Large intestine (tissue), 3 donors: Measurements from ENCODE around the gene ZGRF1. TPM values are rescaled to one million over a fixed set of nuclear protein-coding genes. Genes with fewer than 3 reads are reported as not detected.
"Not testable (repeated sequence)": the region's sequence is repeated elsewhere in the genome, so short reads cannot be mapped to it uniquely, and the experiment has no call there.

Source experiments
- DNase-seq, 2 donors: peaks; one replicate each; pipeline versions ENCODE4 v3.0.0 to v3.0.0-alpha.2; 2013
- H3K27ac ChIP-seq: one replicate; pipeline ENCODE4 v1.5.1; 2013; ENCODE audit warnings: low read length
- H3K27me3 ChIP-seq: 2 replicates; pipeline ENCODE4 v1.6.1; 2013; ENCODE audit warnings: low read length; ENCODE audit not compliant: control insufficient read depth, insufficient read depth
- H3K36me3 ChIP-seq: 2 replicates; pipeline ENCODE4 v1.6.1; 2013; ENCODE audit warnings: low read length; ENCODE audit not compliant: control insufficient read depth, insufficient read depth
- H3K4me1 ChIP-seq: one replicate; pipeline ENCODE4 v1.6.1; 2013; ENCODE audit warnings: low read length; ENCODE audit not compliant: control insufficient read depth, insufficient read depth
- H3K4me3 ChIP-seq: one replicate; pipeline ENCODE4 v1.5.1; 2013; ENCODE audit warnings: low read length
- H3K9me3 ChIP-seq: one replicate; pipeline ENCODE4 v1.6.1; 2013; ENCODE audit warnings: mild to moderate bottlenecking, low read depth, low read length, moderate library complexity; ENCODE audit not compliant: control insufficient read depth
- WGBS: methylation state at CpG from one replicate; pipeline ENCODE4 v1.1.5; 2013; ENCODE audit warnings: low lambda C conversion rate; ENCODE audit not compliant: insufficient coverage; 5-methylcytosine and 5-hydroxymethylcytosine counted together
- polyA plus RNA-seq: library from polyadenylated mRNA; unstranded; fragments of 120-200 nt; gene quantifications from one replicate; pipeline ENCODE4 v1.2.1, GENCODE V29; 2013

Gene ZGRF1
- polyA plus RNA-seq, 1 donor, result 7.3 TPM

GRCh38 chr4:112656115-112656514, 19.4 kb upstream of the ZGRF1 start:
- H3K4me3 ChIP-seq, DNase-seq, H3K9me3 ChIP-seq, H3K27me3 ChIP-seq, H3K4me1 ChIP-seq, H3K27ac ChIP-seq: not testable (repeated sequence)
- H3K36me3 ChIP-seq, result peaks cover 38% of the 10 kb centered on the region
- WGBS, result 71% methylated on average over 1 of the region's 5 CpGs

GRCh38 chr4:112655270-112655669, 18.6 kb upstream of the ZGRF1 start:
- Histone ChIP-seq H3K4me3 (no peak overlapping the region), H3K36me3 (peaks cover 42% of the 10 kb centered on the region), H3K4me1 (no peaks in the 10 kb centered on the region), H3K27ac (no peak overlapping the region), H3K27me3 (no peaks in the 10 kb centered on the region), H3K9me3 (no peaks in the 10 kb centered on the region)
- DNase-seq, result no peak
- no CpG with 5 or more reads among the region's 5 CpGs for WGBS

DNA sequence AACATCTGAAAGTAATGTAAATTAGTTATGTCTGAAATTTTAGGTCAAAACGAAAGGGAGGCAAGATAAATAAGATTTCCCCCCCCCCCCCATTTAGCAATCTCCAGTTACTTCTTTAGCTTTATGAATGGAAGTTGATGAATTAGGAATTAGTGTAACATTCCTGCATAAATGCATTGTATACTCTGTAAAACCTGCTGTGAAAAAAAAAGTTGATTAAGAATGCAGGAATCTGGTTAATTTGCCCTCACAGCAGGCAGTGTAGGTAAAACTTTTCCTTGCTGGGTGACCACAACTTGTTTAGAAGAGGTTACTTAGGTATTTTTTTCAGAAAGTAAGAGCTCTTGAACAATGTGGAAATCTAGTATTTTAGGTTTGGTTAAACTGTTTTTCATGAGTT, 15.5 kb upstream of the ZGRF1 start:
- H3K9me3 ChIP-seq, result no peaks in the 10 kb centered on the region
- WGBS, result no CpG with 5 or more reads among the region's 1 CpG
- H3K27me3 ChIP-seq, result no peaks in the 10 kb centered on the region
- H3K27ac ChIP-seq, result no peak overlapping the region
- peaks cover 49% of the 10 kb centered on the region for H3K36me3 ChIP-seq
- no peak overlapping the region for H3K4me3 ChIP-seq
- DNase-seq, result no peak
- no peaks in the 10 kb centered on the region for H3K4me1 ChIP-seq

GRCh38 chr4:112651641-112652040, 14.9 kb upstream of the ZGRF1 start:
- no peak overlapping the region for H3K4me3 ChIP-seq
- H3K36me3 ChIP-seq, result peaks cover 53% of the 10 kb centered on the region
- no peaks in the 10 kb centered on the region for H3K9me3 ChIP-seq
- no peak overlapping the region for H3K27ac ChIP-seq
- no peaks in the 10 kb centered on the region for H3K4me1 ChIP-seq
- no peaks in the 10 kb centered on the region for H3K27me3 ChIP-seq
- no peak for DNase-seq

- no peak overlapping the region for H3K27ac ChIP-seq
- H3K4me3 ChIP-seq, result no peak overlapping the region
- H3K4me1 ChIP-seq, result no peaks in the 10 kb centered on the region
- H3K36me3 ChIP-seq, result peaks cover 56% of the 10 kb centered on the region
- no peaks in the 10 kb centered on the region for H3K27me3 ChIP-seq
- no CpG with 5 or more reads among the region's 4 CpGs for WGBS
- H3K9me3 ChIP-seq, result no peaks in the 10 kb centered on the region
- no peak for DNase-seq
These were observed 13.6 kb upstream of the ZGRF1 start for GRCh38 chr4:112650332-112650731.

- H3K36me3 ChIP-seq, result peaks cover 51% of the 10 kb centered on the region
- no peaks in the 10 kb centered on the region for H3K4me1 ChIP-seq
- no peak overlapping the region for H3K27ac ChIP-seq
- H3K27me3 ChIP-seq, result no peaks in the 10 kb centered on the region
- no peak overlapping the region for H3K4me3 ChIP-seq
- no CpG with 5 or more reads among the region's 2 CpGs for WGBS
- DNase-seq, result no peak
- H3K9me3 ChIP-seq, result no peaks in the 10 kb centered on the region
These were observed 12.3 kb upstream of the ZGRF1 start for GRCh38 chr4:112649055-112649408.

DNA sequence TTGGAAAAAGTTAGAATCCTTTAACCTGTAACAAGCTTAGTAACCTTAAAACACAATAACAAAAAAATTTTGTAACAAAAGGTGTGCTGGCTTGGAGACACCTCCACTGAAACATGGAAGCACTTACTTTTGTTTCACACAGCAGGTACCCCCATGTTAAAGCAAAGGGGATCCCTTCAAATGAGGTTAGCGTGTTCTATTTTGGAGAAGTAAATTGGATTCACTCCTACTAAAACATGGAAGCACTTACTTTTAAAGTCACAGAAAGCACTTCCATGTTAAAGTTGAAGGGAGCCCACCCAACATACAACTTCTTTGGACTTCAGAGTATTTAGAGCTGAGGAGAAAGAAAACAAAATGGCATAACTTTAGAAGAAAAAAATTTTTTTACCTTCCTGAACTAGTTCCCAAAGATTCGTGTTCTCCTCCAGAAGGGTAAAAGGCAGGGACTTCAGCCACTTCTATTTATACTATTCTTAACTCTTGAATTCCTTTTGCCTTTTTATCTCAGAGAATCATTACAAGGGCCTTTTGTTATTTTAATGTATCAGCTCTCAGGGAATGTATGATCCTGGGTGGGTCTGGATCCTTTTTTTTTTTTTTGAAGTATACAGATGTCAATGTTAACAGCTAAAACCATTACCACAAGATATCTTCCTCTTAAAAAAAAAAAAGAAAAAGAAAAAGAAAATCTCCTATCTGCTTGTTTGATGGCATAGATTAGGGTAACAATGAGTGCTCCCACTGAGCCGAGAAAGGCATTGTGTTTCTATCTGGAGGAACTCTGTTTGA, 11.8 kb upstream of the ZGRF1 start:
- no peaks in the 10 kb centered on the region for H3K9me3 ChIP-seq
- DNase-seq, result no peak
- H3K4me3 ChIP-seq, result no peak overlapping the region
- no peaks in the 10 kb centered on the region for H3K4me1 ChIP-seq
- peaks cover 45% of the 10 kb centered on the region for H3K36me3 ChIP-seq
- WGBS, result 17% methylated on average over 1 of the region's 3 CpGs
- no peak overlapping the region for H3K27ac ChIP-seq
- no peaks in the 10 kb centered on the region for H3K27me3 ChIP-seq

DNA sequence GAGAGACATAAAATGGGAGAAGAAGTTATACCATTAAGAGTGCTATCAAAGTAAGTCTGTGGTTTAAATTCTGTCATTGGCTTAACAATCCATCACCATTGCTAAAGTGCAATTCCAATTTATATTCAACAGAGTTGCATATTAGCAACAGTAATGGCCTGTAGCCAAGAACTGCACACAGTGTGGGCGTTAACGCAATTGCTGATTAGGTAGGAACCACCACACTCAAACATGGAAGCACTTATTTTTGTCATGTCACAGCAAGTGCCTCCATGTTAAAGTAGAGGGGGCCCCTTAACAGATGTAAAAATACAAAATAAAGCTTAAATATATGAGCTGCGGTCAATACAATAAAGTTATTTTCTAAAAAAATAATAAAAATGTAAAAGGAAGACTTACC, 11.1 kb upstream of the ZGRF1 start:
- WGBS, result 86% methylated on average over 1 of the region's 3 CpGs
- Histone ChIP-seq H3K27ac (no peak overlapping the region), H3K36me3 (peaks cover 39% of the 10 kb centered on the region), H3K4me1 (no peaks in the 10 kb centered on the region), H3K27me3 (no peaks in the 10 kb centered on the region), H3K9me3 (no peaks in the 10 kb centered on the region), H3K4me3 (no peak overlapping the region)
- no peak for DNase-seq

- H3K36me3 ChIP-seq, result peaks cover 37% of the 10 kb centered on the region
- H3K27ac ChIP-seq, result no peak overlapping the region
- H3K27me3 ChIP-seq, result no peaks in the 10 kb centered on the region
- DNase-seq, result no peak
- no peaks in the 10 kb centered on the region for H3K4me1 ChIP-seq
- no peaks in the 10 kb centered on the region for H3K9me3 ChIP-seq
- 71% methylated on average over 4 of the region's 6 CpGs for WGBS
- no peak overlapping the region for H3K4me3 ChIP-seq
These were observed 10.2 kb upstream of the ZGRF1 start for GRCh38 chr4:112646632-112647537.

- 80% methylated on average over 1 of the region's 8 CpGs for WGBS
- H3K9me3 ChIP-seq, result no peaks in the 10 kb centered on the region
- H3K4me1 ChIP-seq, result no peaks in the 10 kb centered on the region
- no peaks in the 10 kb centered on the region for H3K27me3 ChIP-seq
- H3K36me3 ChIP-seq, result peaks cover 36% of the 10 kb centered on the region
- no peak for DNase-seq
- no peak overlapping the region for H3K27ac ChIP-seq
- no peak overlapping the region for H3K4me3 ChIP-seq
These were observed 9.0 kb upstream of the ZGRF1 start for GRCh38 chr4:112645541-112646329.
